Measurements from ENCODE around the gene GP1BB. TPM values are rescaled to one million over a fixed set of nuclear protein-coding genes. Genes with fewer than 3 reads are reported as not detected.

The GP1BB gene
- total and polyA plus RNA-seq, 10 of the 15 experiments (the other 5 are each of a cell fraction or from before 2014, with no cell fraction given) = 0.05 to 0.28 (median 0.28) TPM; not detected in 7

- TF ChIP-seq MTA3 (IDR thresholded peaks at IDR 0.05; ENCODE audit: borderline replicate concordance, low read length) = no peak
- TF ChIP-seq FOXK2 (IDR thresholded peaks at IDR 0.05) = no peak
- TF ChIP-seq, protein P1, sequence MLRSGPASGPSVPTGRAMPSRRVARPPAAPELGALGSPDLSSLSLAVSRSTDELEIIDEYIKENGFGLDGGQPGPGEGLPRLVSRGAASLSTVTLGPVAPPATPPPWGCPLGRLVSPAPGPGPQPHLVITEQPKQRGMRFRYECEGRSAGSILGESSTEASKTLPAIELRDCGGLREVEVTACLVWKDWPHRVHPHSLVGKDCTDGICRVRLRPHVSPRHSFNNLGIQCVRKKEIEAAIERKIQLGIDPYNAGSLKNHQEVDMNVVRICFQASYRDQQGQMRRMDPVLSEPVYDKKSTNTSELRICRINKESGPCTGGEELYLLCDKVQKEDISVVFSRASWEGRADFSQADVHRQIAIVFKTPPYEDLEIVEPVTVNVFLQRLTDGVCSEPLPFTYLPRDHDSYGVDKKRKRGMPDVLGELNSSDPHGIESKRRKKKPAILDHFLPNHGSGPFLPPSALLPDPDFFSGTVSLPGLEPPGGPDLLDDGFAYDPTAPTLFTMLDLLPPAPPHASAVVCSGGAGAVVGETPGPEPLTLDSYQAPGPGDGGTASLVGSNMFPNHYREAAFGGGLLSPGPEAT (IDR thresholded peaks at IDR 0.05; ENCODE audit: low read depth) = no peak
- TF ChIP-seq CBFB (IDR thresholded peaks at IDR 0.05; ENCODE audit: low read depth) = no peak
- TF ChIP-seq SREBF2 (IDR thresholded peaks at IDR 0.05; ENCODE audit: low read length) = no peak
- TF ChIP-seq MEF2B (IDR thresholded peaks at IDR 0.05; ENCODE audit: partially characterized antibody, poor library complexity, severe bottlenecking) = no peak
- TF ChIP-seq, protein P2, sequence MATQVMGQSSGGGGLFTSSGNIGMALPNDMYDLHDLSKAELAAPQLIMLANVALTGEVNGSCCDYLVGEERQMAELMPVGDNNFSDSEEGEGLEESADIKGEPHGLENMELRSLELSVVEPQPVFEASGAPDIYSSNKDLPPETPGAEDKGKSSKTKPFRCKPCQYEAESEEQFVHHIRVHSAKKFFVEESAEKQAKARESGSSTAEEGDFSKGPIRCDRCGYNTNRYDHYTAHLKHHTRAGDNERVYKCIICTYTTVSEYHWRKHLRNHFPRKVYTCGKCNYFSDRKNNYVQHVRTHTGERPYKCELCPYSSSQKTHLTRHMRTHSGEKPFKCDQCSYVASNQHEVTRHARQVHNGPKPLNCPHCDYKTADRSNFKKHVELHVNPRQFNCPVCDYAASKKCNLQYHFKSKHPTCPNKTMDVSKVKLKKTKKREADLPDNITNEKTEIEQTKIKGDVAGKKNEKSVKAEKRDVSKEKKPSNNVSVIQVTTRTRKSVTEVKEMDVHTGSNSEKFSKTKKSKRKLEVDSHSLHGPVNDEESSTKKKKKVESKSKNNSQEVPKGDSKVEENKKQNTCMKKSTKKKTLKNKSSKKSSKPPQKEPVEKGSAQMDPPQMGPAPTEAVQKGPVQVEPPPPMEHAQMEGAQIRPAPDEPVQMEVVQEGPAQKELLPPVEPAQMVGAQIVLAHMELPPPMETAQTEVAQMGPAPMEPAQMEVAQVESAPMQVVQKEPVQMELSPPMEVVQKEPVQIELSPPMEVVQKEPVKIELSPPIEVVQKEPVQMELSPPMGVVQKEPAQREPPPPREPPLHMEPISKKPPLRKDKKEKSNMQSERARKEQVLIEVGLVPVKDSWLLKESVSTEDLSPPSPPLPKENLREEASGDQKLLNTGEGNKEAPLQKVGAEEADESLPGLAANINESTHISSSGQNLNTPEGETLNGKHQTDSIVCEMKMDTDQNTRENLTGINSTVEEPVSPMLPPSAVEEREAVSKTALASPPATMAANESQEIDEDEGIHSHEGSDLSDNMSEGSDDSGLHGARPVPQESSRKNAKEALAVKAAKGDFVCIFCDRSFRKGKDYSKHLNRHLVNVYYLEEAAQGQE (IDR thresholded peaks at IDR 0.05; ENCODE audit: low read depth, low read length) = no peak
- no peak for TF ChIP-seq ATF7 (IDR thresholded peaks at IDR 0.05; ENCODE audit: low read depth)
- TF ChIP-seq SMAD1 (IDR thresholded peaks at IDR 0.05; ENCODE audit: low read depth, partially characterized antibody) = no peak
- TF ChIP-seq CHD1 (IDR thresholded peaks at IDR 0.05; ENCODE audit: low read depth, low read length) = no peak
- no peak for TF ChIP-seq RELA (IDR thresholded peaks at IDR 0.05; ENCODE audit: borderline replicate concordance, partially characterized antibody)
- TF ChIP-seq, protein P3, sequence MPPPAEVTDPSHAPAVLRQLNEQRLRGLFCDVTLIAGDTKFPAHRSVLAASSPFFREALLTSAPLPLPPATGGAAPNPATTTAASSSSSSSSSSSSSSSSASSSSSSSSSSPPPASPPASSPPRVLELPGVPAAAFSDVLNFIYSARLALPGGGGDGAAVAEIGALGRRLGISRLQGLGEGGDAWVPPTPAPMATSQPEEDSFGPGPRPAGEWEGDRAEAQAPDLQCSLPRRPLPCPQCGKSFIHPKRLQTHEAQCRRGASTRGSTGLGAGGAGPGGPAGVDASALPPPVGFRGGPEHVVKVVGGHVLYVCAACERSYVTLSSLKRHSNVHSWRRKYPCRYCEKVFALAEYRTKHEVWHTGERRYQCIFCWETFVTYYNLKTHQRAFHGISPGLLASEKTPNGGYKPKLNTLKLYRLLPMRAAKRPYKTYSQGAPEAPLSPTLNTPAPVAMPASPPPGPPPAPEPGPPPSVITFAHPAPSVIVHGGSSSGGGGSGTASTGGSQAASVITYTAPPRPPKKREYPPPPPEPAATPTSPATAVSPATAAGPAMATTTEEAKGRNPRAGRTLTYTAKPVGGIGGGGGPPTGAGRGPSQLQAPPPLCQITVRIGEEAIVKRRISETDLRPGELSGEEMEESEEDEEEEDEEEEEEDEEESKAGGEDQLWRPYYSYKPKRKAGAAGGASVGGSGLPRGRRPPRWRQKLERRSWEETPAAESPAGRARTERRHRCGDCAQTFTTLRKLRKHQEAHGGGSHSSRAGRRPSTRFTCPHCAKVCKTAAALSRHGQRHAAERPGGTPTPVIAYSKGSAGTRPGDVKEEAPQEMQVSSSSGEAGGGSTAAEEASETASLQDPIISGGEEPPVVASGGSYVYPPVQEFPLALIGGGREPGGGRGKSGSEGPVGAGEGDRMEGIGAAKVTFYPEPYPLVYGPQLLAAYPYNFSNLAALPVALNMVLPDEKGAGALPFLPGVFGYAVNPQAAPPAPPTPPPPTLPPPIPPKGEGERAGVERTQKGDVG (CRISPR knock-in tag; IDR thresholded peaks at IDR 0.05) = no peak
- no peak for TF ChIP-seq MYC (IDR thresholded peaks at IDR 0.05; ENCODE audit: insufficient read depth, insufficient read length, insufficient replicate concordance, low read length, severe bottlenecking)
- no peak for TF ChIP-seq ZSCAN29 (IDR thresholded peaks at IDR 0.05)
- TF ChIP-seq NR2F1 (conservative IDR thresholded peaks at IDR 0.05) = peak; percentile 17; the same call in 1 of the 2 replicates
- no peak for TF ChIP-seq ZNF274 (IDR thresholded peaks at IDR 0.05; ENCODE audit: insufficient read depth, insufficient read length)
- TF ChIP-seq ATF2 (IDR thresholded peaks at IDR 0.05; ENCODE audit: low read length) = no peak
- no peak for TF ChIP-seq CREB1 (IDR thresholded peaks at IDR 0.05; ENCODE audit: low read depth)
Measured at GRCh38 chr22:19717691-19718455, 5.5 kb upstream of the GP1BB start (continued).
